Astrocyte (in vitro differentiated cells and primary cell): ENCODE measurements around the gene LCN2. TPM values are rescaled to one million over a fixed set of nuclear protein-coding genes. Genes with fewer than 3 reads are reported as not detected.
A peak's percentile ranks its signal among the peaks of the same experiment; 100 is the strongest.

ENCODE experiments used
- DNase-seq: peaks from one replicate; pipeline ENCODE4 v3.0.0-alpha.2; 2010; ENCODE audit warnings: low read depth
- FAIRE-seq: peaks from 2 replicates; lab custom pipeline; 2011; peaks lifted over from hg19 to GRCh38; lab: Jason Lieb, UNC
- H2AFZ ChIP-seq: 2 replicates; pipeline ENCODE4 v1.6.0; 2012; ENCODE audit warnings: low read depth, low read length, inconsistent platforms
- H3K27ac ChIP-seq: 2 replicates; pipeline ENCODE4 v1.5.1; 2011; ENCODE audit warnings: low read depth, low read length, inconsistent platforms
- H3K27me3 ChIP-seq: 2 replicates; pipeline ENCODE4 v1.6.0; 2011; ENCODE audit warnings: low read length, inconsistent platforms; ENCODE audit not compliant: insufficient read depth
- H3K36me3 ChIP-seq: 2 replicates; pipeline ENCODE4 v1.5.1; 2011; ENCODE audit warnings: low read length, inconsistent platforms; ENCODE audit not compliant: insufficient read depth
- H3K4me1 ChIP-seq: 2 replicates; pipeline ENCODE4 v1.5.1; 2011; ENCODE audit warnings: low read length, inconsistent platforms; ENCODE audit not compliant: insufficient read depth
- H3K4me2 ChIP-seq: 2 replicates; pipeline ENCODE4 v1.6.0; 2012; ENCODE audit warnings: low read length, inconsistent platforms
- H3K4me3 ChIP-seq: 2 replicates; pipeline ENCODE4 v1.5.1; 2011; ENCODE audit warnings: low read depth, mild to moderate bottlenecking, low read length, inconsistent platforms; ENCODE audit not compliant: insufficient read depth
- H3K79me2 ChIP-seq: 2 replicates; pipeline ENCODE4 v1.6.0; 2012; ENCODE audit warnings: mild to moderate bottlenecking, low read length, inconsistent platforms; ENCODE audit not compliant: insufficient read depth
- H3K9ac ChIP-seq: 2 replicates; pipeline ENCODE4 v1.6.0; 2012; ENCODE audit warnings: mild to moderate bottlenecking, low read length, inconsistent platforms
- H3K9me3 ChIP-seq: 2 replicates; pipeline ENCODE4 v1.5.1; 2012; ENCODE audit warnings: low read depth, mild to moderate bottlenecking, low read length, inconsistent platforms; ENCODE audit not compliant: insufficient read depth
- H4K20me1 ChIP-seq: 2 replicates; pipeline ENCODE4 v1.6.0; 2012; ENCODE audit warnings: low read length, inconsistent platforms; ENCODE audit not compliant: insufficient read depth
- H3K27ac Mint-ChIP-seq: one replicate; pipeline ENCODE4 v1.8.0; 2021; ENCODE audit warnings: mild to moderate bottlenecking, mixed read lengths; ENCODE audit not compliant: unreplicated experiment
- H3K27me3 Mint-ChIP-seq: one replicate; pipeline ENCODE4 v1.8.0; 2021; ENCODE audit warnings: low read depth, mixed read lengths; ENCODE audit not compliant: unreplicated experiment
- H3K36me3 Mint-ChIP-seq: one replicate; pipeline ENCODE4 v1.8.0; 2021; ENCODE audit warnings: low read depth, mixed read lengths; ENCODE audit not compliant: unreplicated experiment
- H3K4me1 Mint-ChIP-seq: one replicate; pipeline ENCODE4 v1.8.0; 2021; ENCODE audit warnings: low read depth, mixed read lengths; ENCODE audit not compliant: unreplicated experiment
- H3K4me3 Mint-ChIP-seq: one replicate; pipeline ENCODE4 v1.8.0; 2021; ENCODE audit warnings: mild to moderate bottlenecking, moderate library complexity, mixed read lengths; ENCODE audit not compliant: unreplicated experiment
- H3K9me3 Mint-ChIP-seq: one replicate; pipeline ENCODE4 v1.8.0; 2021; ENCODE audit warnings: mild to moderate bottlenecking, mixed read lengths; ENCODE audit not compliant: unreplicated experiment
- CTCF ChIP-seq: IDR thresholded peaks from 2 replicates; pipeline ENCODE4 v1.5.1; 2011; ENCODE audit warnings: low read depth, mild to moderate bottlenecking, inconsistent platforms, low read length, moderate library complexity; ENCODE audit not compliant: insufficient read depth
- EZH2 ChIP-seq: IDR thresholded peaks from 2 replicates; pipeline ENCODE4 v1.6.1; 2012; ENCODE audit warnings: mild to moderate bottlenecking, low read length, inconsistent platforms; ENCODE audit not compliant: insufficient read depth
- total RNA-seq: library from RNA; stranded (reverse); gene quantifications from 2 replicates; pipeline ENCODE4 v1.2.1, GENCODE V29; 2021

The LCN2 gene
- total RNA-seq, 1 donor from 2014 or later, result not detected

GRCh38 chr9:128167209-128167608, 18.0 kb downstream of the LCN2 start:
- Mint-ChIP-seq H3K4me1 (peaks cover 2% of the 10 kb centered on the region), H3K9me3 (no peaks in the 10 kb centered on the region), H3K36me3 (peaks cover 33% of the 10 kb centered on the region), H3K4me3 (no peak overlapping the region), H3K27me3 (no peaks in the 10 kb centered on the region), H3K27ac (no peak overlapping the region)
- Histone ChIP-seq H3K9me3 (no peaks in the 10 kb centered on the region), H3K36me3 (peaks cover 32% of the 10 kb centered on the region), H3K4me3 (no peak overlapping the region), H4K20me1 (peaks cover 42% of the 10 kb centered on the region), H2AFZ (no peak overlapping the region), H3K4me2 (no peak overlapping the region), H3K27ac (no peak overlapping the region), H3K9ac (no peak overlapping the region), H3K79me2 (peaks cover 11% of the 10 kb centered on the region), H3K4me1 (peaks cover 10% of the 10 kb centered on the region), H3K27me3 (no peaks in the 10 kb centered on the region)
- no peak for FAIRE-seq
- TF ChIP-seq EZH2 (no peak), CTCF (no peak)
- DNase-seq, result no peak

DNA sequence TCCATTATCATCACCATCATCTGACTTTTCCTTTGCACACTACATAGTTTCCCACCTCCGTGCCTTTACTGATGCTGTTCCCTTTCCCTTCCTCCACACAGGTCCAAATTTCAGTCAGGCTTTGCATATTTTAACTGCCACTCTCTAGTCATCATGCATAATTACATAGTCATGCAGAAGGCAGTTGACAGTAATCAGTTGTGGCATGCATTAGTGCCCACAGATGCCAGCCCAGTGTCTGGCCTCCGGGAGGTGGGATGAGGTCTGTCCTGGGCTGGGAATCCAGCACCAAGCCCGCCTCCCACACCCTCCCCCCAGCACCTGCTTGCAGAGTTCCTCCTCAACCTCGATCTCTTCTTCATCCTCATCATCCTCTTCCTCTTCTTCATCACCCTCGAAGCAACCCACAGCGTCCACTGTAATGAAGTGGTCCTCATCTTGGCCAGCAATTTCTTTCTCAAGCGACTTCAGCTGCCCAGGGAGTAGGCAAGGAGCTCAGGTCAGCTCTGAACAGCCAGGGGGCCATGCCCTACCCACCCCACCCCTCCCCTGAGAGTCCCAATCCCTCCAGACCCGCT, 19.6 kb downstream of the LCN2 start:
- no peaks in the 10 kb centered on the region for H3K9me3 ChIP-seq
- H3K4me3 ChIP-seq, result no peak overlapping the region
- Mint-ChIP-seq H3K4me3 (peak overlapping the region; percentile 1), H3K27me3 (no peaks in the 10 kb centered on the region), H3K36me3 (peaks cover 23% of the 10 kb centered on the region), H3K9me3 (no peaks in the 10 kb centered on the region), H3K27ac (no peak overlapping the region), H3K4me1 (peaks cover 2% of the 10 kb centered on the region)
- H4K20me1 ChIP-seq, result peaks cover 25% of the 10 kb centered on the region
- no peaks in the 10 kb centered on the region for H3K27me3 ChIP-seq
- DNase-seq, result no peak
- no peak overlapping the region for H3K27ac ChIP-seq
- H3K9ac ChIP-seq, result no peak overlapping the region
- FAIRE-seq, result no peak
- TF ChIP-seq EZH2 (no peak), CTCF (no peak)
- H2AFZ ChIP-seq, result no peak overlapping the region
- peaks cover 4% of the 10 kb centered on the region for H3K79me2 ChIP-seq
- H3K4me1 ChIP-seq, result peaks cover 8% of the 10 kb centered on the region
- H3K36me3 ChIP-seq, result peaks cover 28% of the 10 kb centered on the region
- H3K4me2 ChIP-seq, result no peak overlapping the region

- H3K4me3 Mint-ChIP-seq, result no peak overlapping the region
- H3K36me3 Mint-ChIP-seq, result peaks cover 19% of the 10 kb centered on the region
Observed at GRCh38 chr9:128169492-128169891, 20.2 kb downstream of the LCN2 start.

More at GRCh38 chr9:128169492-128169891, 20.2 kb downstream of the LCN2 start:
- Mint-ChIP-seq H3K27me3 (no peaks in the 10 kb centered on the region), H3K4me1 (peaks cover under 1% of the 10 kb centered on the region), H3K27ac (no peak overlapping the region), H3K9me3 (no peaks in the 10 kb centered on the region)
- Histone ChIP-seq H3K4me1 (peaks cover 4% of the 10 kb centered on the region), H2AFZ (no peak overlapping the region), H3K27me3 (no peaks in the 10 kb centered on the region), H3K36me3 (peaks cover 26% of the 10 kb centered on the region), H4K20me1 (peaks cover 24% of the 10 kb centered on the region), H3K4me3 (no peak overlapping the region), H3K79me2 (peaks cover 4% of the 10 kb centered on the region), H3K4me2 (no peak overlapping the region), H3K9me3 (no peaks in the 10 kb centered on the region), H3K9ac (no peak overlapping the region), H3K27ac (no peak overlapping the region)
- DNase-seq, result no peak
- no peak for FAIRE-seq
- TF ChIP-seq CTCF (no peak), EZH2 (no peak)
